HG03342 (cell line): ENCODE data around the gene CHCHD6.

Experiments used
- ATAC-seq: cut with Tn5 transposase; IDR thresholded peaks from one replicate; pipeline ENCODE4 v1.9.1; 2021; ENCODE audit warnings: mild to moderate bottlenecking, moderate library complexity; ENCODE audit not compliant: unreplicated experiment

Gene CHCHD6

GRCh38 chr3:126703512-126704493, at the start of gene CHCHD6:
Gene CHCHD6, plus strand, starts transcription at chr3:126704240. Its CDS starts 73 bp downstream, at chr3:126704313.
- peak; percentile 98 for ATAC-seq

GRCh38 chr3:126654571-126655383, 49.3 kb upstream of the CHCHD6 start, which contains the start of gene TXNRD3:
Gene TXNRD3, minus strand, starts transcription at chr3:126655124.
- no peak for ATAC-seq

- no peak for ATAC-seq
Measured at GRCh38 chr3:126655887-126656286, 48.2 kb upstream of the CHCHD6 start.

- ATAC-seq, result no peak
Measured at GRCh38 chr3:126656371-126657134, 47.5 kb upstream of the CHCHD6 start.

GRCh38 chr3:126657901-126658300, 46.1 kb upstream of the CHCHD6 start:
- no peak for ATAC-seq

GRCh38 chr3:126658584-126658983, 45.5 kb upstream of the CHCHD6 start:
- no peak for ATAC-seq

- ATAC-seq, result no peak
Measured at GRCh38 chr3:126659915-126660886, 43.8 kb upstream of the CHCHD6 start.

GRCh38 chr3:126661532-126662364, 42.3 kb upstream of the CHCHD6 start:
- no peak for ATAC-seq

GRCh38 chr3:126663257-126663656, 40.8 kb upstream of the CHCHD6 start:
- no peak for ATAC-seq

GRCh38 chr3:126663750-126664149, 40.3 kb upstream of the CHCHD6 start:
- no peak for ATAC-seq

GRCh38 chr3:126664591-126665214, 39.3 kb upstream of the CHCHD6 start:
- no peak for ATAC-seq

GRCh38 chr3:126665221-126665936, 38.7 kb upstream of the CHCHD6 start:
- no peak for ATAC-seq

GRCh38 chr3:126665959-126666657, 37.9 kb upstream of the CHCHD6 start:
- ATAC-seq, result no peak

- no peak for ATAC-seq
Measured at GRCh38 chr3:126666658-126667528, 37.1 kb upstream of the CHCHD6 start.

GRCh38 chr3:126667631-126668449, 36.2 kb upstream of the CHCHD6 start:
- no peak for ATAC-seq
